ENCODE data around the gene NEIL1.
A peak's percentile ranks its signal among the peaks of the same experiment; 100 is the strongest.

NEIL1 gene

DNA sequence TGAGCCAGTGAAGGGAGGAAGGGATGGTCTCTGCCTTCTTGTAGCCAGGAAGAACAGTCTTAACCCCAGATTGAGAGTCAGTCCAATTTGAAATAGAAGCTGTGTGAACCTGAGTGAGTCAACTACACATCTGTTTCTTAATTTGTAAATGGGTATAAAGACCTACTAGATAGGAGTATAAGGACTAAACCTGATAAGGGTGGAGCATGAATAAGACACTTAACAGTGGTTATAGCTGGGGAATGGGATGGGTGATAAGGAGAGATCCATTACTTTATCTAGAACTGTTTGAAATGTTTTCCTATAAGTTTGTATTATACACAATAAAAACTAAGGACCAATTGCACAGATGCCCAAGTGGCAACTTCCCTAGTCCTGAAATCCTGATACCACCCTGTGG lies 20.2 kb downstream of the NEIL1 start:
- FAIRE-seq (no peak), DNase-seq (ENCODE audit: insufficient read length, low spot score) (no peak)
- TF ChIP-seq, protein P1, sequence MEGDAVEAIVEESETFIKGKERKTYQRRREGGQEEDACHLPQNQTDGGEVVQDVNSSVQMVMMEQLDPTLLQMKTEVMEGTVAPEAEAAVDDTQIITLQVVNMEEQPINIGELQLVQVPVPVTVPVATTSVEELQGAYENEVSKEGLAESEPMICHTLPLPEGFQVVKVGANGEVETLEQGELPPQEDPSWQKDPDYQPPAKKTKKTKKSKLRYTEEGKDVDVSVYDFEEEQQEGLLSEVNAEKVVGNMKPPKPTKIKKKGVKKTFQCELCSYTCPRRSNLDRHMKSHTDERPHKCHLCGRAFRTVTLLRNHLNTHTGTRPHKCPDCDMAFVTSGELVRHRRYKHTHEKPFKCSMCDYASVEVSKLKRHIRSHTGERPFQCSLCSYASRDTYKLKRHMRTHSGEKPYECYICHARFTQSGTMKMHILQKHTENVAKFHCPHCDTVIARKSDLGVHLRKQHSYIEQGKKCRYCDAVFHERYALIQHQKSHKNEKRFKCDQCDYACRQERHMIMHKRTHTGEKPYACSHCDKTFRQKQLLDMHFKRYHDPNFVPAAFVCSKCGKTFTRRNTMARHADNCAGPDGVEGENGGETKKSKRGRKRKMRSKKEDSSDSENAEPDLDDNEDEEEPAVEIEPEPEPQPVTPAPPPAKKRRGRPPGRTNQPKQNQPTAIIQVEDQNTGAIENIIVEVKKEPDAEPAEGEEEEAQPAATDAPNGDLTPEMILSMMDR (IDR thresholded peaks at IDR 0.05; ENCODE audit: insufficient read depth, missing control alignments) = no peak

DNA sequence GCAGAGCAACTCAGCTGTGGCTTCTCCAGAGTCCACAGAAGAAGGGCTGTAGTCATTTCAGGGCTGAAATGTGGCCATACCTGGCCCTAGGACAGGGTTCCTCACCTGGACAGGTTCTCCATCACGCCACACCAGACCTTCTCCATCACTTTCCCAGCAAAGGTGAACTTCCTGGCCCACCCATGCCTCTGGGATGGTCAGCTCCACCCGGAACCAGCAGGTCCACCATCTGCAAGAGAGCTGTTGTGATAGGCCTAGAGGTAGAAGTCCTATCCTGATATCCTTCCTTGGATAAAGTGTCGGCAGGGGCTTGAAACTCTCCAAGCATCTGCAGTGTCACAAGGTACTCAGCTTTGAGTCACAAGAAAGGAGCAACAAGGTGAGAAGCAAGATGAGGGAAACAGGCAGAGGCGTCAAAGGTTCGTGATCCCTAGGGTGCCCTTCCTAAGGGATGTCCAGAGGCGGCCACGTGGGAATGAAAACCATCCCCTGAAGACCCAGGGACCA lies 20.6 kb downstream of the NEIL1 start:
- TF ChIP-seq, protein P1 (IDR thresholded peaks at IDR 0.05; ENCODE audit: insufficient read depth, missing control alignments) = no peak
- FAIRE-seq (no peak), DNase-seq (ENCODE audit: insufficient read length, low spot score) (no peak)

DNA sequence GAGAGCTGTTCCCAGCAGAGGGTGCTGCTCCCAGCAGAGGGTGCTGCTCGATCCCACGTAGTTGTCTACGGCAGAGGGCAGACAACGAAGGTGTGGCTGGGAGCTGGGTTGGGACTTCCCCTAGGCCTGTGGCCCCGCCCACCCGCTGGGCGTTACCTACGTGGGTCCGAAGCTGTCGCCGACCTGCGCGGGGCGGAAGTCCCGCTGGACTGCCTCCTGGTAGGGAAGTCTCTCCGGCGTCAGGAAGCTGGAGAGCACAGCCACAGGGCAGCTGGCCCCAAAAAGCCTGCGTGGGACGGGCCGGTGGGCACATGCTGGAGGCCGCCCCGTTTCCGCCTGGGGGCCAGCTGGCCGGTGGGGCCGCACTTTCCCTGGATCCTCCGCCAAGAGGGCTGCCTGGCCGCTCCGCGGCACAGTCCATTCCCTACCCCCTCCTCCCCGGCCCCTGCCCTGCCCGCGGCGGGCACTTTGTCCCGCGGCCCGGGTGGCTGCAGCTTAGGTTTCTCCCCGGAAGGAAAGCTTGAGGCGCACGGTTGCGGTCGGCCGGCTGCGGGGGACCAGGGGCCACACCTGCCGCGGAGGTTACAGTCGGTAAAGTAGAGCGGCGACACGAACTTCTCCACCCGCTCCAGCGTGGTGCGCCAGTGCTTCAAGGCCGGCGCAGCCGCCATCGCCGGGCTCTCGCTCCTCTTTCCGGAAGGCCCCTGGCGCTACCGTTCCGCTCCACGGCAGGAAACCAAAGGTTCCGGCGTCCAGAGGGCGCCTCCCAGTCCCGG lies 21.3 kb downstream of the NEIL1 start, which contains the start of gene MAN2C1:
MAN2C1 (minus strand) TSS at position 695 of the 776 bp plus-strand sequence; CDS start at position 671, 24 bp downstream.
- no peak for FAIRE-seq
- peak; percentile 84 for DNase-seq (ENCODE audit: insufficient read length, low spot score)
- TF ChIP-seq, protein P1 (IDR thresholded peaks at IDR 0.05; ENCODE audit: insufficient read depth, missing control alignments) = peak; percentile 78

DNA sequence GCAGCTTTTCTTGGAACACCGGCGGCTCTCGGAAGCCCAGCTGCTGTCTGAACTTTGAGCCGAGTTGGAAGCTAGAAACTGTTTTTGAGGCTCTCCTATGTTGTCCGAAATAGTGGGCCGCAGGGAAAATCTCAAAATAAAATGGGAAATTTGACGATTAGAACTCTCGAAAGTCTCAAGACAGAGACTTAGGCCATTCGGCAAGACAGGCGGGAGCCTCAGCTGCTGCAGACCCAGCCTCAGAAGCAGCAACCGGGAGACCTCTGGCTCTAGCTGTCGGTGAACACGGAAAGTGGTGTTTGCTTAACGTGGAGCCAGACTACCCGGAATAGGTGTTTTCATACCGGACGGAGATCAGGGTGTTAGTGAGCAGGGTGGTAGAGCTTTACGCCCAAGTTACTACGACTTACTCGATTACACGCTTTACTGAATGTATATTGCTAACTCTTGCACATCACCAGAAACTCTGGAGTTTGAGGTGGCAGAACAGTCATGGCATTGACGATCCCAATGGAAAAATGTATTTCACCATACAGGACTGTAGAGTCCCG lies 21.9 kb downstream of the NEIL1 start:
- no peak for FAIRE-seq
- no peak for DNase-seq (ENCODE audit: insufficient read length, low spot score)

DNA sequence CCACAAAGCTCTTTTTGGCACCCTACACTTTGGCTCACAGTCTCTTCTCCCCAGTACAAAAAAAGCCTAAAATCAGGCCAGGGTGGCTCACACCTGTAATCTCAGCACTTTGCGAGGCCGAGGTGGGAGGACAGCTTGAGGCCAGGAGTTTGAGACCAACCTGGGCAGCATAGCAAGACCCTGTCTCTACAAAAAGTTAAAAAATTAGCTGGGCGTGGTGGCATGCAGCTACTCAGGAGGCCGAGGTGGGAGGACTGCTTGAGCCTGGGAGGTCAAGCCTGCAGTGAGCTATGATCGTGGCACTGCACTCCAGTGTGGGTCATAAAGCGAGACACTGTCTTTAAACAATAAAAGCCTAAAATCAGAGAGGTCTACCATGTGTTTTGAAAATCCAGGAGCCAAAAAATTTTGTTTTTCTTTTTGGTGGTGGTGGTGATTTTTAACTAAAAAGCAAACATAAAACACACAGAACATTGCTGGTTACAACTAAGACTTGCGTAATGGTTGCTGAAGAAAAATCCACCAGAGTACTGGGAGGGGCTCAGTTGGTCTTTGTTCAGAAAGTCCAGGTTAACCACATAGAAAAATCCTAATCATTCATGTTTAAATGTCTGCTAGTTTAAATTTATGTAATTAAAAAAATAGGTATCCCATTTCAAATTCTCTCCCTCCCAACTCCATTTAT lies 23.2 kb downstream of the NEIL1 start:
- FAIRE-seq (no peak), DNase-seq (ENCODE audit: insufficient read length, low spot score) (no peak)
- TF ChIP-seq, protein P1 (IDR thresholded peaks at IDR 0.05; ENCODE audit: insufficient read depth, missing control alignments) = no peak

More for the DNA sequence above, 21.9 kb downstream of the NEIL1 start:
- TF ChIP-seq, protein P1 (IDR thresholded peaks at IDR 0.05; ENCODE audit: insufficient read depth, missing control alignments) = no peak

DNA sequence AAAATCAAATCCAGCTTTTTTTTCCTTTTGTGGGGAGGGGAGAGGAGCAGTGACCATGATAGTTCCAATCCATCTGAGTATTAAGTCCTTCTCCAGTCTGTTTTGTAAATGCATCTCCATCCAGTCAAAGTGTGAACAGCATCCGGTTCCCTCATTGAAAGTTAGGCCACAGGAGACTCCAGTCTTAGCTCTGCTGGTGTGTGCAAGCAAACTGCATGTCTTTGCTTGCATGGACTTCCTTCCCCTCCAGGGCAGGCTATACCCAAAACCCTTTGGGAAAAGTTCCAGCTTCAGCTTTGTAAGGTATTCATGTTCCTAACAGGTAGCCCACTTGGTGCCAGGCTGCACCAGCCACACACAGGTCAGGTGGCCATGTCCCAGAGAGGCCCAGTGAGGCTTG lies 24.6 kb downstream of the NEIL1 start:
- TF ChIP-seq, protein P1 (IDR thresholded peaks at IDR 0.05; ENCODE audit: insufficient read depth, missing control alignments) = no peak
- FAIRE-seq (no peak), DNase-seq (ENCODE audit: insufficient read length, low spot score) (no peak)
